Adrenal gland (tissue), 5 donors: ENCODE measurements around the gene BCAR3.

Source experiments
- POLR2A ChIP-seq, 2 donors: fragments of 450-650 bp; IDR thresholded peaks; one replicate each; pipeline ENCODE4 v1.6.1; 2017; ENCODE audit warnings: antibody characterized with exemption in 2 of 2, mild to moderate bottlenecking in 2 of 2, moderate library complexity in 1 of 2
- TF ChIP-seq, protein P1 (sequence below), 6 experiments: fragments of 450-650 bp in 4 of 6; fragments of 200-600 bp in 2 of 6; sonication (generic) in 1 of 6; IDR thresholded peaks; 1 replicate in 5 of 6; 2 replicates in 1 of 6; pipeline versions ENCODE4 v1.5.1 to v1.8.0; 2016 to 2021; ENCODE audit warnings: antibody characterized with exemption in 6 of 6, mild to moderate bottlenecking in 2 of 6, moderate library complexity in 1 of 6
- donor health status: DM: no; HTN: no; CAD: no.

DNA sequence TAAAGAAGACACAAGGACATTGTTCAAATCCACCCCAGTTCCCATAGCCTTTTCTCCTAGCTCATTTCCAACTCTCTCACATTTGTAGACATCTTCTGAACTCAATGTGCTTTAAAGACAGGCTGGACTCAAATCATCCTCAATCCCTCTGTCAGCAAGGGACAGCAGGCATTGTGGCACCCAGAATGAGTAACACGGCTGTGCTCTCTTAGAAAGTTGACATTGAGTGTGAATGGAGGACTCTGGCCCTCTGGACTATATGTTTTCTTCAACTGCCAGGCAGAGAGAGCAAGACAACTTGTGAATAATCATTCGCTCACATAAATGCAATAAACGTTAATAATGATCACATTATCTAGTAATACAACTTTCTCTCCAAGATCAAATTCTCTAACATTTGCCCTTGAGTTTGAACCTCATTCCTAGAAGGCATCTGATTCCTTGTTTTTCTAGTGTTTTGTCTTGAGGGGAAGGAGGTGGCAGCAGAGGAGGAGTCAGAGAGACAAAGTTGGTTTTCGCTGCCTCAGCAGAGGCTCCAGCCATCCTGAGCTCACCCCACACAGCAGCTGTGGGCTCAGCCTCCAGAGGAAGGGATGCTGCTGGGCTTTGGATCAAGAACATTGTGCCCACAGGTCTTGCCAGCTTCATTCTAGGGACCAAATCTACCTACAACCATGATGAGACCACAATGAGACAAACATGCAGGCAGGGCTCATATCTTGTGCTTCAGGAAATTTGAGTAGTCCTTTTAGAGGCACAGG is 85.1 kb downstream of the BCAR3 start:
- TF ChIP-seq, protein P1, sequence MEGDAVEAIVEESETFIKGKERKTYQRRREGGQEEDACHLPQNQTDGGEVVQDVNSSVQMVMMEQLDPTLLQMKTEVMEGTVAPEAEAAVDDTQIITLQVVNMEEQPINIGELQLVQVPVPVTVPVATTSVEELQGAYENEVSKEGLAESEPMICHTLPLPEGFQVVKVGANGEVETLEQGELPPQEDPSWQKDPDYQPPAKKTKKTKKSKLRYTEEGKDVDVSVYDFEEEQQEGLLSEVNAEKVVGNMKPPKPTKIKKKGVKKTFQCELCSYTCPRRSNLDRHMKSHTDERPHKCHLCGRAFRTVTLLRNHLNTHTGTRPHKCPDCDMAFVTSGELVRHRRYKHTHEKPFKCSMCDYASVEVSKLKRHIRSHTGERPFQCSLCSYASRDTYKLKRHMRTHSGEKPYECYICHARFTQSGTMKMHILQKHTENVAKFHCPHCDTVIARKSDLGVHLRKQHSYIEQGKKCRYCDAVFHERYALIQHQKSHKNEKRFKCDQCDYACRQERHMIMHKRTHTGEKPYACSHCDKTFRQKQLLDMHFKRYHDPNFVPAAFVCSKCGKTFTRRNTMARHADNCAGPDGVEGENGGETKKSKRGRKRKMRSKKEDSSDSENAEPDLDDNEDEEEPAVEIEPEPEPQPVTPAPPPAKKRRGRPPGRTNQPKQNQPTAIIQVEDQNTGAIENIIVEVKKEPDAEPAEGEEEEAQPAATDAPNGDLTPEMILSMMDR (IDR thresholded peaks at IDR 0.05) = no peak
- no peak for TF ChIP-seq POLR2A (IDR thresholded peaks at IDR 0.05)
